Neural cell (in vitro differentiated cells): ENCODE data around the gene DAPK2. TPM values are rescaled to one million over a fixed set of nuclear protein-coding genes. Genes with fewer than 3 reads are reported as not detected.

ENCODE experiments used
- H2AFZ ChIP-seq: fragments of 200-600, 300-800 bp; sonication (generic), shearing (Covaris generic); 2 replicates; pipeline ENCODE4 v1.6.0; 2014; ENCODE audit warnings: low read depth, mild to moderate bottlenecking, antibody characterized with exemption, low read length, moderate library complexity
- H3F3A ChIP-seq: fragments of 200-600 bp; shearing (Covaris generic); 2 replicates; pipeline ENCODE4 v1.6.1; 2016; ENCODE audit warnings: mild to moderate bottlenecking, moderate library complexity, mixed read lengths, antibody characterized with exemption, low read length; ENCODE audit not compliant: insufficient read depth, poor library complexity, severe bottlenecking
- H3K27ac ChIP-seq: fragments of 200-600, 300-800 bp; sonication (generic), shearing (Covaris generic); 2 replicates; pipeline ENCODE4 v1.5.1; 2014; ENCODE audit warnings: mild to moderate bottlenecking, low read length, moderate library complexity
- H3K27me3 ChIP-seq: fragments of 300-800, 200-600 bp; sonication (generic), shearing (Covaris generic); 2 replicates; pipeline ENCODE4 v1.6.0; 2014; ENCODE audit warnings: mild to moderate bottlenecking, low read depth, low read length, moderate library complexity; ENCODE audit not compliant: insufficient read depth
- H3K36me3 ChIP-seq: fragments of 300-800, 200-600 bp; sonication (generic), shearing (Covaris generic); 2 replicates; pipeline ENCODE4 v1.5.1; 2014; ENCODE audit warnings: mild to moderate bottlenecking, antibody characterized with exemption, low read length, moderate library complexity; ENCODE audit not compliant: insufficient read depth
- H3K4me2 ChIP-seq: fragments of 300-800, 200-600 bp; sonication (generic), shearing (Covaris generic); 2 replicates; pipeline ENCODE4 v1.6.0; 2014; ENCODE audit warnings: mild to moderate bottlenecking, low read length
- H3K4me3 ChIP-seq: fragments of 300-800, 200-600 bp; sonication (generic), shearing (Covaris generic); 2 replicates; pipeline ENCODE4 v1.5.1; 2014; ENCODE audit warnings: mild to moderate bottlenecking, low read length, moderate library complexity
- H3K79me2 ChIP-seq: fragments of 200-600 bp; shearing (Covaris generic); replicated peaks from 2 replicates; pipeline ENCODE4 v1.6.0; 2014; ENCODE audit warnings: mild to moderate bottlenecking, low read length, moderate library complexity; ENCODE audit not compliant: insufficient read depth
- H3K9ac ChIP-seq: fragments of 300-800, 200-600 bp; sonication (generic), shearing (Covaris generic); 2 replicates; pipeline ENCODE4 v1.6.1; 2016; ENCODE audit warnings: mild to moderate bottlenecking, low read length, mixed read lengths
- H3K9me2 ChIP-seq: fragments of 200-600 bp; shearing (Covaris generic); 2 replicates; pipeline ENCODE4 v1.6.1; 2016; ENCODE audit warnings: mild to moderate bottlenecking, low read length, mixed read lengths; ENCODE audit not compliant: insufficient read depth
- H3K9me3 ChIP-seq: fragments of 200-600, 300-800 bp; sonication (generic), shearing (Covaris generic); 2 replicates; pipeline ENCODE4 v1.6.1; 2016; ENCODE audit warnings: mild to moderate bottlenecking, mixed run types, low read length, moderate library complexity, mixed read lengths
- H4K20me1 ChIP-seq: fragments of 200-600 bp; shearing (Covaris generic); 2 replicates; pipeline ENCODE4 v1.6.1; 2016; ENCODE audit warnings: mild to moderate bottlenecking, mixed run types; ENCODE audit not compliant: insufficient read depth
- EP300 ChIP-seq: fragments of 450-650 bp; conservative IDR thresholded peaks from 2 replicates; pipeline ENCODE4 v1.6.1; 2014; ENCODE audit warnings: antibody characterized with exemption, mild to moderate bottlenecking, moderate library complexity; ENCODE audit not compliant: poor library complexity, severe bottlenecking
- EZH2 ChIP-seq: fragments of 200-600, 300-800 bp; shearing (Covaris generic), sonication (generic); IDR thresholded peaks from 2 replicates; pipeline ENCODE4 v1.6.1; 2014; ENCODE audit warnings: antibody characterized with exemption, low read length, borderline replicate concordance, mild to moderate bottlenecking; ENCODE audit not compliant: insufficient read depth, poor library complexity, severe bottlenecking
- MXI1 ChIP-seq: fragments of 450-650 bp; conservative IDR thresholded peaks from 2 replicates; pipeline ENCODE4 v1.6.1; 2014; ENCODE audit warnings: antibody characterized with exemption, mild to moderate bottlenecking; ENCODE audit not compliant: poor library complexity, severe bottlenecking
- POLR2AphosphoS5 ChIP-seq: IDR thresholded peaks from 2 replicates; pipeline ENCODE4 v1.6.1; 2012
- RAD21 ChIP-seq: fragments of 450-650 bp; conservative IDR thresholded peaks from 2 replicates; pipeline ENCODE4 v1.6.1; 2014; ENCODE audit warnings: antibody characterized with exemption, mild to moderate bottlenecking, moderate library complexity
- SMC3 ChIP-seq: fragments of 450-650 bp; conservative IDR thresholded peaks from 2 replicates; pipeline ENCODE4 v1.6.1; 2014; ENCODE audit warnings: antibody characterized with exemption, mild to moderate bottlenecking, moderate library complexity; ENCODE audit not compliant: poor library complexity
- TAF1 ChIP-seq: IDR thresholded peaks from 2 replicates; pipeline ENCODE4 v1.6.1; 2012; ENCODE audit warnings: low read depth
- polyA plus RNA-seq: library from polyadenylated mRNA; depleted of rRNA; stranded (reverse); fragments of >200 nt; gene quantifications from 2 replicates; pipeline ENCODE4 v1.2.3, GENCODE V29; 2014
- TF ChIP-seq, protein P1 (sequence below): IDR thresholded peaks from 2 replicates; pipeline ENCODE4 v1.6.1; 2012; ENCODE audit warnings: borderline replicate concordance
- TF ChIP-seq, protein P2 (sequence below): fragments of 450-650 bp; IDR thresholded peaks from 2 replicates; pipeline ENCODE4 v1.5.1; 2014; ENCODE audit warnings: antibody characterized with exemption, mild to moderate bottlenecking, moderate library complexity; ENCODE audit not compliant: poor library complexity, severe bottlenecking

DAPK2 gene
- polyA plus RNA-seq, 1 donor from 2014 or later = 0.78 TPM

DNA sequence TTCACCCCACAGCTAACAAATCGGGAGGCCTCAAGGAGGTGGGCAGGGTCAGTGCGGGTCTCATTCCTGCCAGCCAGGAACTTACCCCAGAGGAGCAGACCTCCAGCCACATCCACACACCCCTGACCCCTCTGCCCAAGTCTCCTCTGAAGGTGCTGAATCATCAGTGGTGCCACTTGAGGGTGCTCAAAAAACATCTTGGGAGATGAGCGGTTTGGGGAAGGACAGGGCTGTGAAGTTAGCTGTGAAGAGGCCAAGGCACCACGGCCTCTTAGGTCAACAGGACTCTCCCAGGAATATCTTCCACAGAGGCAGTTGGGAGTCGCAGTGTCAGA lies 1.2 kb downstream of the DAPK2 start (continued):
- no peak for TF ChIP-seq MXI1

DNA sequence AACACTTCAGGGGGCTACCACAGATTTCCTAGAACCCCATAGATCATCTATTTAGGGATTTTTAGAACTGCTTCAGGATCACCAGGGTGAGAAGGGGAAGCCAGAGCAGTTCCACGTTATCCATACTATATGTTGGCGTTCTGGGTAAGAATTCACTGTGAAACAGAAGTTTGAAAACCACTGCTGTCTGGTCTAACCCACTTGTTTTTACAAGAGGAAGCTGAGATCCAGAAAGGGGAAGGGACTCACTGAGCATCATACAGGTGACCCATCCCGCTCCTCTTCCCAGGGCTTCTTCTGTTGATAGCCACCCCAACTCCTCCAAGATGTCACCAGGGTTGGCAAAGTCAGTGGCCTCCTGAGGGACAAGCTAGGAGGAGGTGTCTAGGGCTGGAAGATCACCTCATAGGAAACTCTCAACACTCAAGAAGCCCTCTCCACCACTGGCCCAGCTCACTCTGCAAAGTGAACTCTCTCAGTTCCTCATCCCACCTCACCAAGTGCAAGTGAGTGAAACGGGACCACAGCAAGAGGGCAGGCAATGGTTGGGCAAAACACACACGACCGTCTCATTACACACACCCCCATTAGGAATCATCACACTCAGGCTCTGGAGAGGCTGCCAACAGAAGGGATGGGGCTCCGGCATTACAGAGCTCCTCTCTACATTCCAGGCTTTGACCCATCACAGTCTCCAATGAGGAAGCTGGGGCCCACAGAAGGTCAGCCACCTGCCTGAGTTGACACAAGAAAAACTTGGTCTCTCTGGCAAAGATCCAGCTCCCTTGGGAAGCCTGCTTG lies 1.8 kb downstream of the DAPK2 start:
- TF ChIP-seq SMC3 (no peak), MXI1 (no peak), EP300 (no peak), RAD21 (no peak), POLR2AphosphoS5 (no peak), TAF1 (no peak), EZH2 (no peak)
- TF ChIP-seq, protein P1, sequence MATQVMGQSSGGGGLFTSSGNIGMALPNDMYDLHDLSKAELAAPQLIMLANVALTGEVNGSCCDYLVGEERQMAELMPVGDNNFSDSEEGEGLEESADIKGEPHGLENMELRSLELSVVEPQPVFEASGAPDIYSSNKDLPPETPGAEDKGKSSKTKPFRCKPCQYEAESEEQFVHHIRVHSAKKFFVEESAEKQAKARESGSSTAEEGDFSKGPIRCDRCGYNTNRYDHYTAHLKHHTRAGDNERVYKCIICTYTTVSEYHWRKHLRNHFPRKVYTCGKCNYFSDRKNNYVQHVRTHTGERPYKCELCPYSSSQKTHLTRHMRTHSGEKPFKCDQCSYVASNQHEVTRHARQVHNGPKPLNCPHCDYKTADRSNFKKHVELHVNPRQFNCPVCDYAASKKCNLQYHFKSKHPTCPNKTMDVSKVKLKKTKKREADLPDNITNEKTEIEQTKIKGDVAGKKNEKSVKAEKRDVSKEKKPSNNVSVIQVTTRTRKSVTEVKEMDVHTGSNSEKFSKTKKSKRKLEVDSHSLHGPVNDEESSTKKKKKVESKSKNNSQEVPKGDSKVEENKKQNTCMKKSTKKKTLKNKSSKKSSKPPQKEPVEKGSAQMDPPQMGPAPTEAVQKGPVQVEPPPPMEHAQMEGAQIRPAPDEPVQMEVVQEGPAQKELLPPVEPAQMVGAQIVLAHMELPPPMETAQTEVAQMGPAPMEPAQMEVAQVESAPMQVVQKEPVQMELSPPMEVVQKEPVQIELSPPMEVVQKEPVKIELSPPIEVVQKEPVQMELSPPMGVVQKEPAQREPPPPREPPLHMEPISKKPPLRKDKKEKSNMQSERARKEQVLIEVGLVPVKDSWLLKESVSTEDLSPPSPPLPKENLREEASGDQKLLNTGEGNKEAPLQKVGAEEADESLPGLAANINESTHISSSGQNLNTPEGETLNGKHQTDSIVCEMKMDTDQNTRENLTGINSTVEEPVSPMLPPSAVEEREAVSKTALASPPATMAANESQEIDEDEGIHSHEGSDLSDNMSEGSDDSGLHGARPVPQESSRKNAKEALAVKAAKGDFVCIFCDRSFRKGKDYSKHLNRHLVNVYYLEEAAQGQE = no peak
- TF ChIP-seq, protein P2, sequence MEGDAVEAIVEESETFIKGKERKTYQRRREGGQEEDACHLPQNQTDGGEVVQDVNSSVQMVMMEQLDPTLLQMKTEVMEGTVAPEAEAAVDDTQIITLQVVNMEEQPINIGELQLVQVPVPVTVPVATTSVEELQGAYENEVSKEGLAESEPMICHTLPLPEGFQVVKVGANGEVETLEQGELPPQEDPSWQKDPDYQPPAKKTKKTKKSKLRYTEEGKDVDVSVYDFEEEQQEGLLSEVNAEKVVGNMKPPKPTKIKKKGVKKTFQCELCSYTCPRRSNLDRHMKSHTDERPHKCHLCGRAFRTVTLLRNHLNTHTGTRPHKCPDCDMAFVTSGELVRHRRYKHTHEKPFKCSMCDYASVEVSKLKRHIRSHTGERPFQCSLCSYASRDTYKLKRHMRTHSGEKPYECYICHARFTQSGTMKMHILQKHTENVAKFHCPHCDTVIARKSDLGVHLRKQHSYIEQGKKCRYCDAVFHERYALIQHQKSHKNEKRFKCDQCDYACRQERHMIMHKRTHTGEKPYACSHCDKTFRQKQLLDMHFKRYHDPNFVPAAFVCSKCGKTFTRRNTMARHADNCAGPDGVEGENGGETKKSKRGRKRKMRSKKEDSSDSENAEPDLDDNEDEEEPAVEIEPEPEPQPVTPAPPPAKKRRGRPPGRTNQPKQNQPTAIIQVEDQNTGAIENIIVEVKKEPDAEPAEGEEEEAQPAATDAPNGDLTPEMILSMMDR = no peak
- Histone ChIP-seq H2AFZ (no peak overlapping the region), H3K9me2 (no peaks in the 10 kb centered on the region), H3F3A (no peaks in the 10 kb centered on the region), H3K79me2 (no peaks in the 10 kb centered on the region), H4K20me1 (no peaks in the 10 kb centered on the region), H3K36me3 (no peaks in the 10 kb centered on the region), H3K9me3 (no peaks in the 10 kb centered on the region), H3K4me2 (no peak overlapping the region), H3K27me3 (peaks cover 16% of the 10 kb centered on the region), H3K4me3 (no peak overlapping the region), H3K27ac (no peak overlapping the region), H3K9ac (no peak overlapping the region)

DNA sequence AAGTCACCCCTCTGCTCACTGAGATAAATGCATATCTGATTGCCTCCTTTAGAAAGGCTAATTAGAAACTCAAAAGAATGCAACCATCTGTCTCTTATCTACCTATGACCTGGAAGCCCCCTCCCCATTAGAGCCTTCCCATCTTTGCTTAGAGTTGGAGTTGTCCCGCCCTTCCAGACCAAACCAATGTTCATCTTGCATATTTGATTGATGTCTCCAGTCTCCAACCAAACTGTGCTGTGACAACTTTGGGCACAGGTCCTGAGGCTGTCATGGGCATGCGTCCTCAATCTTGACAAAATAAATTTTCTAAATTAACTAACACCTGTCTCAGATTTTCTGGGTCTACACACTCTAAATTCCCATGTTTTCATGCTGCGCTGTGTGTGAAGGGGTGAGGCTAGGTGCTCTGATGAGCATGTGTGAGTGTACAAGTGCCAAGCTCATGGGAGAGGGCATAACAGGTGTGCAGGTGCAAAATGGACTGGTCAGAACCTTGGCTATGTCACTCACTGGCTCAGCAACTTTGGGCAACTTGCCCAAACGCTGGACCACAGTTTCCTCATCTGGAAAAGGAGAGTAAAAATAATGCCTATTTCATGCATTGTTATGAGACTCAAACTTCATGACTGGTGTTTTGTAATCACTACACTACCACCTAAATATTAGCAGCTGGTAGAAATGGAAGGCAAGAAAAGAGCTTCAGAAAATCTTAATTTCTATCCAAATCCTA lies 7.2 kb downstream of the DAPK2 start:
- H3F3A ChIP-seq = no peaks in the 10 kb centered on the region
- no peak overlapping the region for H3K27ac ChIP-seq
- no peaks in the 10 kb centered on the region for H4K20me1 ChIP-seq
- H3K9me2 ChIP-seq = no peaks in the 10 kb centered on the region
- TF ChIP-seq, protein P1 = no peak
- no peak for TF ChIP-seq TAF1
- TF ChIP-seq, protein P2 = no peak
- no peak for TF ChIP-seq EZH2
- no peak for TF ChIP-seq EP300
- no peak for TF ChIP-seq RAD21
- TF ChIP-seq POLR2AphosphoS5 = no peak
- TF ChIP-seq MXI1 = no peak
- no peak for TF ChIP-seq SMC3
- no peaks in the 10 kb centered on the region for H3K79me2 ChIP-seq
- no peak overlapping the region for H3K4me2 ChIP-seq
- H3K9me3 ChIP-seq = no peaks in the 10 kb centered on the region
- H3K36me3 ChIP-seq = no peaks in the 10 kb centered on the region
- H3K4me3 ChIP-seq = no peak overlapping the region
- no peaks in the 10 kb centered on the region for H3K27me3 ChIP-seq
- no peak overlapping the region for H3K9ac ChIP-seq
- H2AFZ ChIP-seq = no peak overlapping the region
